Gastroesophageal sphincter (tissue), 3 donors: ENCODE measurements around the gene MYLK.

ENCODE experiments used
- CTCF ChIP-seq, 4 experiments: fragments of 200-600 bp in 2 of 4; fragments of 450-650 bp in 2 of 4; sonication (generic) in 1 of 4; IDR thresholded peaks; one replicate each; pipeline ENCODE4 v1.5.1; 2017 to 2019; ENCODE audit warnings: antibody characterized with exemption in 4 of 4, mild to moderate bottlenecking in 2 of 4, moderate library complexity in 2 of 4
- EP300 ChIP-seq: sonication (generic); formaldehyde crosslinking; IDR thresholded peaks from one replicate; pipeline ENCODE4 v1.6.1; 2017; ENCODE audit warnings: antibody characterized with exemption, mild to moderate bottlenecking

- TF ChIP-seq EP300: no peak
- TF ChIP-seq CTCF (IDR thresholded peaks at IDR 0.05): no peak
These were observed 255.0 kb downstream of the MYLK start for GRCh38 chr3:123628996-123629746.
